Hepatocyte (in vitro differentiated cells): ENCODE results near the gene RPTOR. TPM values are rescaled to one million over a fixed set of nuclear protein-coding genes. Genes with fewer than 3 reads are reported as not detected.

Source experiments
- DNase-seq: peaks from one replicate; pipeline ENCODE4 v3.0.0-alpha.2; 2016; ENCODE audit warnings: low spot score
- H2AFZ ChIP-seq: fragments of 200-600 bp; sonication (generic); 2 replicates; pipeline ENCODE4 v1.6.0; 2016; ENCODE audit warnings: antibody characterized with exemption, mild to moderate bottlenecking
- H3K27ac ChIP-seq: fragments of 200-600 bp; sonication (generic); 2 replicates; pipeline ENCODE4 v1.5.1; 2016; ENCODE audit warnings: mild to moderate bottlenecking
- H3K27me3 ChIP-seq: fragments of 200-600 bp; sonication (generic); 2 replicates; pipeline ENCODE4 v1.6.1; 2016
- H3K36me3 ChIP-seq: fragments of 200-600 bp; sonication (generic); replicated peaks from 2 replicates; pipeline ENCODE4 v1.5.1; 2016; ENCODE audit warnings: low read depth; ENCODE audit not compliant: insufficient read depth
- H3K4me1 ChIP-seq: fragments of 200-600 bp; sonication (generic); 2 replicates; pipeline ENCODE4 v1.5.1; 2016; ENCODE audit warnings: mild to moderate bottlenecking, moderate library complexity; ENCODE audit not compliant: insufficient read depth
- H3K4me2 ChIP-seq: fragments of 200-600 bp; sonication (generic); 2 replicates; pipeline ENCODE4 v1.6.0; 2016
- H3K4me3 ChIP-seq: fragments of 200-600 bp; sonication (generic); 2 replicates; pipeline ENCODE4 v1.5.1; 2016; ENCODE audit warnings: mild to moderate bottlenecking
- H3K79me2 ChIP-seq: fragments of 200-600 bp; sonication (generic); 2 replicates; pipeline ENCODE4 v1.6.0; 2017; ENCODE audit warnings: mild to moderate bottlenecking
- H3K9me2 ChIP-seq: fragments of 200-600 bp; sonication (generic); replicated peaks from 2 replicates; pipeline ENCODE4 v1.6.0; 2017; ENCODE audit warnings: mild to moderate bottlenecking; ENCODE audit not compliant: insufficient read depth
- H3K9me3 ChIP-seq: fragments of 200-600 bp; sonication (generic); 2 replicates; pipeline ENCODE4 v1.5.1; 2016; ENCODE audit warnings: low read depth, mild to moderate bottlenecking
- H4K20me1 ChIP-seq: fragments of 200-600 bp; sonication (generic); 2 replicates; pipeline ENCODE4 v1.6.0; 2016; ENCODE audit warnings: mild to moderate bottlenecking; ENCODE audit not compliant: insufficient read depth, poor library complexity, severe bottlenecking
- EZH2 ChIP-seq: fragments of 200-600 bp; sonication (generic); IDR thresholded peaks from 2 replicates; pipeline ENCODE4 v1.6.1; 2016; ENCODE audit warnings: antibody characterized with exemption, mild to moderate bottlenecking, borderline replicate concordance
- EZH2phosphoT487 ChIP-seq: fragments of 200-600 bp; sonication (generic); IDR thresholded peaks from one replicate; pipeline ENCODE4 v1.6.1; 2018; ENCODE audit warnings: antibody characterized with exemption, mild to moderate bottlenecking, low read depth, moderate library complexity; ENCODE audit not compliant: unreplicated experiment, severe bottlenecking
- WGBS: methylation state at CpG from one replicate; pipeline ENCODE4 v1.1.6; 2016; ENCODE audit warnings: low lambda C conversion rate; ENCODE audit errors: missing lambda C conversion rate; 5-methylcytosine and 5-hydroxymethylcytosine counted together
- polyA plus RNA-seq: library from polyadenylated mRNA; unstranded; fragments of >200 nt; fragmentation: Nextera tagmentation; extraction: Ambion mirVana; gene quantifications from 2 replicates; pipeline ENCODE4 v1.2.1, GENCODE V29; 2016
- total RNA-seq: library from RNA; depleted of rRNA; stranded (reverse); fragments of >200 nt; gene quantifications from 2 replicates; pipeline ENCODE4 v1.2.3, GENCODE V29; 2014
- TF ChIP-seq, protein P1 (sequence below): fragments of 200-600 bp; sonication (generic); IDR thresholded peaks from 2 replicates; pipeline ENCODE4 v1.5.1; 2016; ENCODE audit warnings: antibody characterized with exemption, mild to moderate bottlenecking; ENCODE audit not compliant: poor library complexity

RPTOR gene
- total and polyA plus RNA-seq, 2 experiments from 2014 or later = 14.1 to 20.6 TPM

DNA sequence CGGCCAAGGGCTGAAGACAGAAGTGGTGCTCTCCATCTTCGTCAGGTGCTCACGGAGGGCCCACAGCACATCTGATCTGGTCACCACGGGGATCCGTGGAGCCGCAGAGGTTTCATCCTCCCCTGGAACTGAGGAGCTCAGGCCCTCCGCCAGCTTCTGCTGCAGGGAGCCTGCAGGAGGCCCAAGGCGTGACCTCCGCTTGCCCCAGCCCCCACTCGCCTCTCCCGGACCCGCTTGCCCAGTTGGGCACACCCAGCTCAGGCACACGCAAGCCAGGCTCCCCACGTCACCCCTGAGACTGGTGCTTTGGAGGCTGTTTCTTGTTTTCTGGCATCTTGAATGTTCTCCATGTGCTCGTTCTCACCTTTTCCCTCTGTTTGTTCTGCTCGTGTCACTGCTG is 407.7 kb downstream of the RPTOR start:
- no peak overlapping the region for H3K4me3 ChIP-seq
- no peaks in the 10 kb centered on the region for H3K9me2 ChIP-seq
- H4K20me1 ChIP-seq = no peaks in the 10 kb centered on the region
- no peaks in the 10 kb centered on the region for H3K27me3 ChIP-seq
- no peak overlapping the region for H2AFZ ChIP-seq
- H3K4me1 ChIP-seq = no peaks in the 10 kb centered on the region
- H3K27ac ChIP-seq = no peak overlapping the region
- H3K36me3 ChIP-seq = no peaks in the 10 kb centered on the region
- no peak for DNase-seq
- TF ChIP-seq EZH2phosphoT487 (no peak), EZH2 (no peak)
- TF ChIP-seq, protein P1, sequence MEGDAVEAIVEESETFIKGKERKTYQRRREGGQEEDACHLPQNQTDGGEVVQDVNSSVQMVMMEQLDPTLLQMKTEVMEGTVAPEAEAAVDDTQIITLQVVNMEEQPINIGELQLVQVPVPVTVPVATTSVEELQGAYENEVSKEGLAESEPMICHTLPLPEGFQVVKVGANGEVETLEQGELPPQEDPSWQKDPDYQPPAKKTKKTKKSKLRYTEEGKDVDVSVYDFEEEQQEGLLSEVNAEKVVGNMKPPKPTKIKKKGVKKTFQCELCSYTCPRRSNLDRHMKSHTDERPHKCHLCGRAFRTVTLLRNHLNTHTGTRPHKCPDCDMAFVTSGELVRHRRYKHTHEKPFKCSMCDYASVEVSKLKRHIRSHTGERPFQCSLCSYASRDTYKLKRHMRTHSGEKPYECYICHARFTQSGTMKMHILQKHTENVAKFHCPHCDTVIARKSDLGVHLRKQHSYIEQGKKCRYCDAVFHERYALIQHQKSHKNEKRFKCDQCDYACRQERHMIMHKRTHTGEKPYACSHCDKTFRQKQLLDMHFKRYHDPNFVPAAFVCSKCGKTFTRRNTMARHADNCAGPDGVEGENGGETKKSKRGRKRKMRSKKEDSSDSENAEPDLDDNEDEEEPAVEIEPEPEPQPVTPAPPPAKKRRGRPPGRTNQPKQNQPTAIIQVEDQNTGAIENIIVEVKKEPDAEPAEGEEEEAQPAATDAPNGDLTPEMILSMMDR = no peak
- no peak overlapping the region for H3K4me2 ChIP-seq
- H3K79me2 ChIP-seq = no peaks in the 10 kb centered on the region
- 93% methylated on average over 16 of the region's 16 CpGs for WGBS
- H3K9me3 ChIP-seq = no peaks in the 10 kb centered on the region

DNA sequence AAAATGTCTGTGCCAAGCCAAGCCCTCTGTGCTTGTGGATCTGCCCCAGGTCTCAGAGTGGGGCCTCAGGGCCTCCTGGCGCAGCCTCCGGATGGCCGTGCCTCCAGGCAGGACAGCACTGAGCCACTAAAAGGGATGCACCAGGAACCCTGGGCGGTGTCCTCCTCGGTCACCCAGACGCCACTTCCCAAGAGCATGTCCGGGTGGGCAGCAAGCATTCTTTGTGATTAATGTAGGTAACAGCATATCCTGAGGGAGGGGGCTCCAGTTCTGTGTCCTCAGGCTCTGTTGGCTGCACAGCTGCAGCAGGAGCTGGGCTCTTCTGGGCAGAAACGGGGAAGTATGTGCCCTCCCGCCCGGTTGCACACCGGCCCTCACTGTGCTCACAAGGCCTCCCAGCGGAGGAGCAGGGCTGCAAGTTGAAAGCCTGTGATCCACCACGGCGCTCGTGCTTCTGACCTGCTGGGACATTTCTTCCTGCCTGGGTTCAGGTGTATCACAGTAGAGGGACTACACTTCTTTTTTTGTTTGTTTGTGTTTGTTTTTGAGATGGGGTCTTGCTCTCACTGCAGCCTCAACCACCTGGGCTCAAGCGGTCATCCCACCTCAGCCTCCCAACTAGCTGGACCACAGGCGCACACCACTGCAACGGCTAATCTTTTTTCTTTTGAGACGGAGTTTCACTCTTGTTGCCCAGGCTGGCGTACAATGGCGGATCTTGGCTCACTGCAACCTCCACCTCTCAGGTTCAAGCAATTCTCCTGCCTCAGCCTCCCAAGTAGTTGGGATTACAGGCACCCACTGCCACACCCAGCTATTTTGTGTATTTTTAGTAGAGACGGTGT is 409.1 kb downstream of the RPTOR start:
- Histone ChIP-seq H3K9me2 (no peaks in the 10 kb centered on the region), H3K4me2 (no peak overlapping the region), H3K4me1 (no peaks in the 10 kb centered on the region), H3K36me3 (no peaks in the 10 kb centered on the region), H3K27ac (no peak overlapping the region), H3K79me2 (no peaks in the 10 kb centered on the region), H2AFZ (no peak overlapping the region), H3K4me3 (no peak overlapping the region), H4K20me1 (no peaks in the 10 kb centered on the region), H3K9me3 (no peaks in the 10 kb centered on the region), H3K27me3 (no peaks in the 10 kb centered on the region)
- no peak for DNase-seq
- TF ChIP-seq EZH2 (no peak), EZH2phosphoT487 (no peak)
- TF ChIP-seq, protein P1 = no peak
- 97% methylated on average over 22 of the region's 22 CpGs for whole genome bisulfite sequencing

DNA sequence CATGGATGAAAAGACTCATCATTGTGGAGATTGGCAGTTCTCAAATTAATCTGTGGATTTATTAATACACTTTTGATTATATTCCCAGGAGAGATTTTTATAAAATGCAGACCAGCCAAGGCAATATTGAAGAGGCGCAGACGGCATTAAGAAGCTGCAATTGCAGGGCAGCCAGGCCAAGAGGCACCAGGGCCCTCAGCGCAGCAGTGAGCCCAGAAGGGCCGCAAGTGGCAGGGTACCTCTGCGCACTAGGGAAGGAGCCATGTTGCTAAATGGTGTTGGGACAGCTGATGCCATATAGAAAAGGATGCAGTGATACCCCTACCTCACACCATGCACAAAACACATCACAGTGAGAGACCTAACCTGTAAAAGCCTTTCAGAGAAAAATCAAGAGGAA is 410.4 kb downstream of the RPTOR start:
- no peaks in the 10 kb centered on the region for H3K27me3 ChIP-seq
- no peaks in the 10 kb centered on the region for H4K20me1 ChIP-seq
- no peak for DNase-seq
- no peak overlapping the region for H3K4me3 ChIP-seq
- H2AFZ ChIP-seq = no peak overlapping the region
- no peak overlapping the region for H3K27ac ChIP-seq
- H3K36me3 ChIP-seq = no peaks in the 10 kb centered on the region
- no peaks in the 10 kb centered on the region for H3K9me2 ChIP-seq
- no peaks in the 10 kb centered on the region for H3K79me2 ChIP-seq
- no peaks in the 10 kb centered on the region for H3K9me3 ChIP-seq
- no peaks in the 10 kb centered on the region for H3K4me1 ChIP-seq
- WGBS = 89% methylated on average over 5 of the region's 5 CpGs
- no peak overlapping the region for H3K4me2 ChIP-seq
- TF ChIP-seq, protein P1 = no peak
- TF ChIP-seq EZH2 = no peak
- TF ChIP-seq EZH2phosphoT487 = no peak
